SK-N-SH (cell line): Measurements from ENCODE around the gene REC8. TPM values are rescaled to one million over a fixed set of nuclear protein-coding genes. Genes with fewer than 3 reads are reported as not detected.

Experiments
- CTCF ChIA-PET: fragments of 300-600, 350-600 bp; formaldehyde crosslinking; extraction: SDS; loops from one replicate; lab custom pipeline; 2021; lab: Yijun Ruan, JAX
- POLR2A ChIA-PET: fragments of 350-600 bp; sonication (Branson Sonifier 250); formaldehyde crosslinking; extraction: SDS; loops from one replicate; lab custom pipeline; 2020; ENCODE audit warnings: antibody characterized with exemption, inconsistent platforms; lab: Yijun Ruan, JAX
- DNase-seq: peaks from one replicate; pipeline ENCODE4 v3.0.0; 2012
- H2AFZ ChIP-seq: fragments of 200-600 bp; sonication (generic); 2 replicates; pipeline ENCODE4 v1.8.1; 2016; ENCODE audit warnings: antibody characterized with exemption, mild to moderate bottlenecking, low read depth
- H3F3A ChIP-seq: fragments of 200-600 bp; sonication (generic); replicated peaks from 2 replicates; pipeline ENCODE3; 2016; ENCODE audit warnings: antibody characterized with exemption, mild to moderate bottlenecking; ENCODE audit not compliant: insufficient read depth
- H3K27ac ChIP-seq, 2 experiments: fragments of 200-500 bp in 1 of 2; fragments of 200-600 bp in 1 of 2; sonication (Bioruptor generic) in 1 of 2; sonication (generic), shearing (Covaris generic) in 1 of 2; 2 replicates each; pipeline versions ENCODE4 v1.5.1 to v1.6.1; 2014 to 2016; ENCODE audit warnings: low read depth in 2 of 2, inconsistent platforms in 1 of 2, low read length in 1 of 2, mild to moderate bottlenecking in 1 of 2, mixed read lengths in 1 of 2
- H3K27me3 ChIP-seq: fragments of 200-600 bp; sonication (generic), shearing (Covaris generic); 2 replicates; pipeline ENCODE4 v1.6.1; 2016; ENCODE audit warnings: mixed run types; ENCODE audit not compliant: insufficient read depth
- H3K36me3 ChIP-seq, 2 experiments: fragments of 200-500 bp in 1 of 2; fragments of 200-600 bp in 1 of 2; sonication (Bioruptor generic) in 1 of 2; sonication (generic) in 1 of 2; replicated peaks in 1 of 2; 2 replicates each; pipeline versions ENCODE3 to v1.5.1; 2014 to 2016; ENCODE audit warnings: low read length in 1 of 2, mild to moderate bottlenecking in 1 of 2; ENCODE audit not compliant: insufficient read depth in 2 of 2, control insufficient read depth in 1 of 2
- H3K4me1 ChIP-seq, 2 experiments: fragments of 200-500 bp in 1 of 2; fragments of 200-600 bp in 1 of 2; sonication (Bioruptor generic) in 1 of 2; sonication (generic), shearing (Covaris generic) in 1 of 2; 2 replicates each; pipeline versions ENCODE4 v1.5.1 to v1.6.1; 2014 to 2016; ENCODE audit warnings: low read depth in 1 of 2, low read length in 1 of 2, mixed run types in 1 of 2; ENCODE audit not compliant: insufficient read depth in 2 of 2, control insufficient read depth in 1 of 2
- H3K4me2 ChIP-seq: fragments of 200-600 bp; sonication (generic), shearing (Covaris generic); 2 replicates; pipeline ENCODE4 v1.6.1; 2017; ENCODE audit warnings: mixed run types
- H3K4me3 ChIP-seq, 2 experiments: fragments of 200-500 bp in 1 of 2; fragments of 200-600 bp in 1 of 2; sonication (Bioruptor generic) in 1 of 2; sonication (generic), shearing (Covaris generic) in 1 of 2; 2 replicates each; pipeline versions ENCODE4 v1.5.1 to v1.8.1; 2014 to 2016; ENCODE audit warnings: low read depth in 2 of 2, inconsistent platforms in 1 of 2, low read length in 1 of 2, mild to moderate bottlenecking in 1 of 2, mixed read lengths in 1 of 2, moderate library complexity in 1 of 2
- H3K79me2 ChIP-seq: fragments of 200-600 bp; sonication (generic); 2 replicates; pipeline ENCODE4 v1.8.1; 2017; ENCODE audit warnings: mild to moderate bottlenecking; ENCODE audit not compliant: insufficient read depth
- H3K9ac ChIP-seq: fragments of 200-600 bp; sonication (generic); 2 replicates; pipeline ENCODE4 v1.6.1; 2017; ENCODE audit warnings: mixed run types
- H3K9me2 ChIP-seq: fragments of 200-600 bp; sonication (generic); 2 replicates; pipeline ENCODE4 v1.6.1; 2017; ENCODE audit warnings: mixed run types
- H3K9me3 ChIP-seq: fragments of 200-600 bp; sonication (generic); 2 replicates; pipeline ENCODE4 v1.6.1; 2017; ENCODE audit warnings: mixed run types, mild to moderate bottlenecking, moderate library complexity
- H4K20me1 ChIP-seq: fragments of 200-600 bp; sonication (generic); 2 replicates; pipeline ENCODE4 v1.6.1; 2017; ENCODE audit warnings: mild to moderate bottlenecking, mixed run types; ENCODE audit not compliant: insufficient read depth
- EP300 ChIP-seq, 2 experiments: IDR thresholded peaks; 2 replicates each; pipeline versions ENCODE4 v1.4.0 to v1.6.1; 2012; ENCODE audit warnings: borderline replicate concordance in 1 of 2, low read depth in 1 of 2, low read length in 1 of 2
- EZH2phosphoT487 ChIP-seq: fragments of 200-600 bp; sonication (generic); IDR thresholded peaks from 2 replicates; pipeline ENCODE4 v1.6.1; 2017; ENCODE audit warnings: low read depth, mixed run types, mild to moderate bottlenecking, antibody characterized with exemption, moderate library complexity, borderline replicate concordance
- FOXJ3 ChIP-seq: sonication (generic); formaldehyde crosslinking; IDR thresholded peaks from 2 replicates; pipeline ENCODE4 v1.5.1; 2020; ENCODE audit warnings: mild to moderate bottlenecking, missing genetic modification reagents
- GABPA ChIP-seq: IDR thresholded peaks from 2 replicates; pipeline ENCODE4 v1.4.0; 2012; ENCODE audit warnings: low read depth, mild to moderate bottlenecking
- GATA2 ChIP-seq: sonication (generic); formaldehyde crosslinking; IDR thresholded peaks from 2 replicates; pipeline ENCODE4 v1.5.0; 2020; ENCODE audit warnings: mild to moderate bottlenecking, missing genetic modification reagents
- IRF3 ChIP-seq: fragments of 150-350 bp; IDR thresholded peaks from 2 replicates; pipeline ENCODE4 v1.6.1; 2016; ENCODE audit warnings: mild to moderate bottlenecking, low read depth, low read length
- JUND ChIP-seq: IDR thresholded peaks from 2 replicates; pipeline ENCODE4 v1.4.0; 2012
- MAX ChIP-seq: IDR thresholded peaks from 2 replicates; pipeline ENCODE4 v1.4.0; 2012; ENCODE audit warnings: low read depth
- NFIC ChIP-seq: IDR thresholded peaks from 2 replicates; pipeline ENCODE4 v1.4.0; 2012; ENCODE audit warnings: borderline replicate concordance
- NRF1 ChIP-seq: IDR thresholded peaks from 2 replicates; pipeline ENCODE4 v1.6.1; 2012; ENCODE audit warnings: low read depth, mild to moderate bottlenecking, low read length
- POLR2AphosphoS5 ChIP-seq: IDR thresholded peaks from 2 replicates; pipeline ENCODE4 v1.6.1; 2012; ENCODE audit warnings: low read depth, low read length
- RAD21 ChIP-seq: IDR thresholded peaks from 2 replicates; pipeline ENCODE4 v1.6.1; 2012; ENCODE audit warnings: mild to moderate bottlenecking, low read length
- RCOR1 ChIP-seq: fragments of 150-350 bp; IDR thresholded peaks from 2 replicates; pipeline ENCODE4 v1.6.1; 2017; ENCODE audit warnings: antibody characterized with exemption, low read length
- RFX5 ChIP-seq: IDR thresholded peaks from 2 replicates; pipeline ENCODE4 v1.6.1; 2012; ENCODE audit warnings: mild to moderate bottlenecking, improper control_type of control experiment, low read length
- RXRA ChIP-seq: IDR thresholded peaks from 2 replicates; pipeline ENCODE4 v1.4.0; 2012; ENCODE audit warnings: low read depth, mild to moderate bottlenecking, borderline replicate concordance
- SIN3A ChIP-seq: IDR thresholded peaks from 2 replicates; pipeline ENCODE4 v1.6.1; 2012; ENCODE audit warnings: low read depth, mild to moderate bottlenecking, low read length, moderate library complexity, borderline replicate concordance
- TAF1 ChIP-seq: IDR thresholded peaks from 2 replicates; pipeline ENCODE4 v1.6.1; 2012; ENCODE audit warnings: low read depth, mild to moderate bottlenecking, low read length, moderate library complexity, borderline replicate concordance
- TCF12 ChIP-seq: IDR thresholded peaks from 2 replicates; pipeline ENCODE4 v1.4.0; 2012
- USF2 ChIP-seq: fragments of 150-350 bp; IDR thresholded peaks from 2 replicates; pipeline ENCODE4 v1.6.1; 2017; ENCODE audit warnings: antibody characterized with exemption, low read length, low read depth, borderline replicate concordance
- YY1 ChIP-seq: IDR thresholded peaks from 2 replicates; pipeline ENCODE4 v1.4.0; 2012; ENCODE audit warnings: low read depth, mild to moderate bottlenecking
- ZBTB33 ChIP-seq: IDR thresholded peaks from 2 replicates; pipeline ENCODE4 v1.4.0; 2012; ENCODE audit warnings: low read depth, borderline replicate concordance
- WGBS: methylation state at CpG from one replicate; pipeline ENCODE4 v1.1.6; 2017; ENCODE audit warnings: low lambda C conversion rate; 5-methylcytosine and 5-hydroxymethylcytosine counted together
- polyA plus RNA-seq, 3 experiments: library from polyadenylated mRNA; depleted of rRNA; stranded (reverse); fragments of >200 nt; gene quantifications; 2 replicates each; pipeline ENCODE4 v1.2.3, GENCODE V29; 2012

Gene REC8
- polyA plus RNA-seq, 1 of the 3 experiments (the other 2 are of a cell fraction), result 23.2 TPM

DNA sequence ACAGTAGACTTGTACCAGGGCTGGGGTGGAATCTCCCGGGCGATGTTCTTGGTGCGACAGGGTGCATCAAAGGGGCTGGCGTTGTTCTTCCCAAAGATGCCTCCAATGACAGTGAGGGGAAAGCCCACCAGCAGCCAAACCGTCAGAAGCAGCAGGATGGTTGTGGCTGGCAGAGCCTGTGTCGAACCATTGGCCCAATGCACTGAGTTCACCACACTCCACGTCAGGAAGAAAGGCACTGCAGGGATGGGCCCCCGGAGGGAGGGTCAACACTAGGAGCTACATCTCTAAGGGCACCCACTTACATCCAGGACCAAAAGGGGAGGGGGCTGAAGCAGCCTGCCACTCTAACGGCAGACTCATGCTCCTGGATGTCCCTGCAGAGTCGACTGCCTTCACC lies 18.5 kb downstream of the REC8 start (continued):
- TF ChIP-seq NRF1 (no peak), RXRA (no peak), USF2 (no peak), RFX5 (no peak)

DNA sequence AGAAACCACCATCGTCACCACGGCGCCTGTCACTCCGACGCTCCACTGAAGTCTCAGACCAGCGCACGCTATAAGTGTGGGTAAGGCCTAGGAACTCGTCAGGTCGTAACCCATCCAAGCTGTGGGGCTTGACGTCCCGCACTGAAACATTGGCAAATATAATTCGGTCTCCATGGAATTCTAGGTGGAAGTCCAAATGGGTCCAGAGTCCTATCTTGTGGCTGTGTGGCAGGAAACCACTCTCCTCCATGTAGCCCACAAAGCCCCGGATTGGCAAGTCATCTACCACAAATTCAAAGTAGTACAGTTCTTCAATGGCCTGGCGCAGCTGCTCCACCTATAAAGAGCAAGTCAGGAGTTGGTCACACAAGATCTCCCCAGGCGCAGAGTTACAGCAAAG lies 21.1 kb downstream of the REC8 start:
- peaks cover 23 to 26% of the 10 kb centered on the region in 2 experiments for H3K36me3 ChIP-seq
- TF ChIP-seq YY1, result no peak
- no peak for TF ChIP-seq GABPA
- TF ChIP-seq MAX, result no peak
- TF ChIP-seq JUND, result no peak
- no peak for TF ChIP-seq NFIC
- no peak for TF ChIP-seq RAD21
- no peak for TF ChIP-seq EZH2phosphoT487
- TF ChIP-seq TCF12, result no peak
- no peak for TF ChIP-seq EP300 (IDR thresholded peaks at IDR 0.05; ENCODE audit: borderline replicate concordance in 1 of 2, low read depth in 1 of 2, low read length in 1 of 2)
- TF ChIP-seq TAF1, result no peak
- no peak for TF ChIP-seq GATA2 (CRISPR knock-in tag)
- no peak for TF ChIP-seq FOXJ3 (CRISPR knock-in tag)
- TF ChIP-seq POLR2AphosphoS5, result no peak
- TF ChIP-seq RCOR1, result no peak
- no peak for TF ChIP-seq IRF3
- TF ChIP-seq SIN3A, result no peak
- TF ChIP-seq USF2, result no peak
- no peak for TF ChIP-seq ZBTB33
- TF ChIP-seq RXRA, result no peak
- H3K9ac ChIP-seq, result no peak overlapping the region
- peaks cover 67% of the 10 kb centered on the region for H3K79me2 ChIP-seq
- WGBS, result 95% methylated on average over 15 of the region's 15 CpGs
- no peaks in the 10 kb centered on the region for H3K27me3 ChIP-seq
- H3K9me2 ChIP-seq, result no peaks in the 10 kb centered on the region
- ChIA-PET POLR2A (interaction anchor here (0.7 kb wide), 1 partner anchor 141 kb away, joined by 3 read pairs; no protein-coding TSS in a partner anchor), CTCF (interaction anchor here (1.2 kb wide), 1 partner anchor 115 kb away, joined by 3 read pairs; no protein-coding TSS in a partner anchor)
- H3K9me3 ChIP-seq, result no peaks in the 10 kb centered on the region
- H4K20me1 ChIP-seq, result no peaks in the 10 kb centered on the region
- H3K4me1 ChIP-seq, result peaks cover 10 to 21% of the 10 kb centered on the region in 2 experiments; a peak in 3 of 4 replicates
- H3K4me3 ChIP-seq, result no peak overlapping the region
- no peak overlapping the region for H2AFZ ChIP-seq
- H3K27ac ChIP-seq, result no peak overlapping the region
- no peak for DNase-seq
- peaks cover 13% of the 10 kb centered on the region for H3F3A ChIP-seq
- no peak overlapping the region for H3K4me2 ChIP-seq
